Aorta (tissue), 5 donors: ENCODE measurements around the gene NBL1. TPM values are rescaled to one million over a fixed set of nuclear protein-coding genes. Genes with fewer than 3 reads are reported as not detected.

Source experiments
- ATAC-seq: fragments of 200-7000 bp; cut with Tn5 transposase; one replicate; pipeline ENCODE4 v1.9.1; 2022; ENCODE audit warnings: moderate library complexity; ENCODE audit not compliant: low FRiP score
- DNase-seq, 2 donors: peaks; one replicate each; pipeline ENCODE4 v3.0.0-alpha.2; 2020
- H3K27ac ChIP-seq, 2 donors: one replicate each; pipeline ENCODE4 v1.5.1; 2013; ENCODE audit warnings: low read length in 2 of 2, mild to moderate bottlenecking in 2 of 2, moderate library complexity in 2 of 2, control low read depth in 1 of 2, inconsistent platforms in 1 of 2, low read depth in 1 of 2
- H3K27me3 ChIP-seq, 2 donors: one replicate each; pipeline ENCODE4 v1.6.1; 2013; ENCODE audit warnings: control low read depth in 1 of 2, low read length in 1 of 2, mild to moderate bottlenecking in 1 of 2, moderate library complexity in 1 of 2; ENCODE audit not compliant: insufficient read depth in 2 of 2, control insufficient read depth in 1 of 2
- H3K36me3 ChIP-seq, 2 donors: one replicate each; pipeline ENCODE4 v1.6.1; 2013; ENCODE audit warnings: control low read depth in 1 of 2, low read length in 1 of 2, mild to moderate bottlenecking in 1 of 2; ENCODE audit not compliant: insufficient read depth in 2 of 2, control insufficient read depth in 1 of 2
- H3K4me1 ChIP-seq, 2 donors: one replicate each; pipeline ENCODE4 v1.6.1; 2013; ENCODE audit warnings: low read length in 2 of 2, control low read depth in 1 of 2, mild to moderate bottlenecking in 1 of 2, moderate library complexity in 1 of 2; ENCODE audit not compliant: insufficient read depth in 2 of 2, control insufficient read depth in 1 of 2
- H3K4me3 ChIP-seq, 2 donors: one replicate each; pipeline ENCODE4 v1.5.1; 2013; ENCODE audit warnings: low read length in 2 of 2, control low read depth in 1 of 2, mild to moderate bottlenecking in 1 of 2
- H3K9me3 ChIP-seq: one replicate; pipeline ENCODE4 v1.6.1; 2013; ENCODE audit warnings: mild to moderate bottlenecking, low read length; ENCODE audit not compliant: control insufficient read depth
- WGBS, 2 donors: extraction: QIAGEN DNeasy Blood & Tissue Kit; methylation state at CpG; one replicate each; pipeline ENCODE4 v1.1.7; 2013; 5-methylcytosine and 5-hydroxymethylcytosine counted together
- intact Hi-C, 2 donors: fragments of 100-400 bp; cut with DNase I; formaldehyde crosslinking; loops; one replicate each; pipeline versions ENCODE4 v1.14.2 to v1.15.0; 2022
- polyA plus RNA-seq, 2 donors: library from polyadenylated mRNA; stranded (reverse); fragments of 200-250 nt; gene quantifications; one replicate each; pipeline ENCODE4 v1.2.3, GENCODE V29; 2013
- total RNA-seq, 2 donors: library from RNA; stranded (reverse); fragmentation: NEBNext Ultra II Directional; extraction: Animal tissue kit (Norgen Biotek cat#: 25700); gene quantifications; one replicate each; pipeline ENCODE4 v1.2.1, GENCODE V29; 2021
- donor health status: healthy with polysubstance abuse.
- donor health status: Bipolar disorder and iron deficiency.
- donor health status: DM: no; HTN: no; CAD: no.
- donor health status: DM: no; HTN: no; CAD: no.
- donor health status: DM: yes; HTN: yes; CAD: no.

The NBL1 gene
- total and polyA plus RNA-seq, 4 donors = 133 to 188 (median 150) TPM

GRCh38 chr1:19606817-19607642 is 37.1 kb upstream of the NBL1 start:
- Histone ChIP-seq H3K4me3 (no peak overlapping the region), H3K36me3 (no peaks in the 10 kb centered on the region), H3K9me3 (no peaks in the 10 kb centered on the region), H3K27me3 (no peaks in the 10 kb centered on the region), H3K4me1 (peaks cover 3 to 5% of the 10 kb centered on the region in 2 donors), H3K27ac (peak overlapping the region in 1 of 2 donors; percentile 78)
- DNase-seq = no peak
- 7 to 14% methylated on average over 4 of the region's 4 CpGs for WGBS, 2 donors
- intact Hi-C loops = no loop called here
- ATAC-seq = no peak

- DNase-seq (no peak), ATAC-seq (no peak)
- Histone ChIP-seq H3K27me3 (no peaks in the 10 kb centered on the region), H3K9me3 (no peaks in the 10 kb centered on the region), H3K36me3 (no peaks in the 10 kb centered on the region), H3K27ac (no peak overlapping the region), H3K4me1 (peaks cover 1 to 4% of the 10 kb centered on the region in 2 donors), H3K4me3 (no peak overlapping the region)
- intact Hi-C loops = no loop called here
- 86 to 95% methylated on average over 12 of the region's 12 CpGs for WGBS, 2 donors
Measured at GRCh38 chr1:19608232-19608631, 35.9 kb upstream of the NBL1 start.

GRCh38 chr1:19610282-19610981 is 33.7 kb upstream of the NBL1 start:
- no peak overlapping the region for H3K4me3 ChIP-seq
- H3K9me3 ChIP-seq = no peaks in the 10 kb centered on the region
- H3K27me3 ChIP-seq = no peaks in the 10 kb centered on the region
- DNase-seq (no peak), ATAC-seq (no peak)
- H3K27ac ChIP-seq = no peak overlapping the region
- H3K36me3 ChIP-seq = no peaks in the 10 kb centered on the region
- intact Hi-C loops = no loop called here
- WGBS, 2 donors = 46 to 47% methylated on average over 8 of the region's 8 CpGs
- H3K4me1 ChIP-seq = no peaks in the 10 kb centered on the region

GRCh38 chr1:19612530-19612929 is 31.6 kb upstream of the NBL1 start:
- DNase-seq (no peak), ATAC-seq (no peak)
- Histone ChIP-seq H3K27ac (no peak overlapping the region), H3K27me3 (no peaks in the 10 kb centered on the region), H3K9me3 (no peaks in the 10 kb centered on the region), H3K4me3 (no peak overlapping the region), H3K36me3 (no peaks in the 10 kb centered on the region), H3K4me1 (no peaks in the 10 kb centered on the region)
- intact Hi-C loops = no loop called here
- WGBS, 2 donors = 85 to 86% methylated on average over 5 of the region's 5 CpGs

GRCh38 chr1:19613171-19613703 is 30.9 kb upstream of the NBL1 start:
- intact Hi-C loops = no loop called here
- no peak overlapping the region for H3K4me3 ChIP-seq
- H3K27me3 ChIP-seq = no peaks in the 10 kb centered on the region
- WGBS, 2 donors = 78 to 84% methylated on average over 7 of the region's 7 CpGs
- no peaks in the 10 kb centered on the region for H3K4me1 ChIP-seq
- no peak overlapping the region for H3K27ac ChIP-seq
- no peak for DNase-seq
- H3K9me3 ChIP-seq = no peaks in the 10 kb centered on the region
- H3K36me3 ChIP-seq = no peaks in the 10 kb centered on the region
- no peak for ATAC-seq

- intact Hi-C loops = no loop called here
- no peaks in the 10 kb centered on the region for H3K27me3 ChIP-seq
- H3K4me3 ChIP-seq = no peak overlapping the region
- no peak overlapping the region for H3K27ac ChIP-seq
- ATAC-seq = no peak
- H3K36me3 ChIP-seq = no peaks in the 10 kb centered on the region
- no peak for DNase-seq
- 84 to 87% methylated on average over 6 of the region's 6 CpGs for WGBS, 2 donors
- H3K9me3 ChIP-seq = no peaks in the 10 kb centered on the region
- H3K4me1 ChIP-seq = peaks cover 0 to 6% of the 10 kb centered on the region in 2 donors
Measured at GRCh38 chr1:19615438-19615837, 28.7 kb upstream of the NBL1 start.

- DNase-seq = no peak
- H3K27me3 ChIP-seq = no peaks in the 10 kb centered on the region
- no peak overlapping the region for H3K4me3 ChIP-seq
- ATAC-seq = no peak
- no peaks in the 10 kb centered on the region for H3K36me3 ChIP-seq
- H3K9me3 ChIP-seq = no peaks in the 10 kb centered on the region
- intact Hi-C loops = no loop called here
- no peak overlapping the region for H3K27ac ChIP-seq
- WGBS, 2 donors = 51 to 65% methylated on average over 2 of the region's 2 CpGs
- H3K4me1 ChIP-seq = peaks cover 0 to 8% of the 10 kb centered on the region in 2 donors
Measured at GRCh38 chr1:19616489-19616888, 27.6 kb upstream of the NBL1 start.

- H3K4me3 ChIP-seq = no peak overlapping the region
- no peaks in the 10 kb centered on the region for H3K27me3 ChIP-seq
- DNase-seq (no peak), ATAC-seq (no peak)
- WGBS, 2 donors = 72 to 76% methylated on average over 3 of the region's 3 CpGs
- intact Hi-C loops = no loop called here
- no peak overlapping the region for H3K27ac ChIP-seq
- H3K36me3 ChIP-seq = no peaks in the 10 kb centered on the region
- H3K9me3 ChIP-seq = no peaks in the 10 kb centered on the region
- H3K4me1 ChIP-seq = peaks cover 0 to 8% of the 10 kb centered on the region in 2 donors
Measured at GRCh38 chr1:19617376-19617775, 26.7 kb upstream of the NBL1 start.
